ENCODE results near the gene MOV10. TPM values are rescaled to one million over a fixed set of nuclear protein-coding genes. Genes with fewer than 3 reads are reported as not detected.

The MOV10 gene
- total and polyA plus RNA-seq, 2 of the 13 experiments (the other 11 are each of a cell fraction or from before 2014, with no cell fraction given) = 56.4 to 58.2 TPM

- TF ChIP-seq ZNF512 (CRISPR knock-in tag; IDR thresholded peaks at IDR 0.05) = no peak
- TF ChIP-seq ZNF326 (CRISPR knock-in tag; IDR thresholded peaks at IDR 0.05; ENCODE audit: borderline replicate concordance) = no peak
- TF ChIP-seq HNRNPH1 (optimal IDR thresholded peaks at IDR 0.05; ENCODE audit: low read depth, low read length) = no peak
- TF ChIP-seq ZNF232 (CRISPR knock-in tag; IDR thresholded peaks at IDR 0.05; ENCODE audit: borderline replicate concordance) = no peak
- no peak for TF ChIP-seq FOXO1 (CRISPR knock-in tag; IDR thresholded peaks at IDR 0.05)
- no peak for TF ChIP-seq MNT (IDR thresholded peaks at IDR 0.05)
- no peak for TF ChIP-seq AKAP8 (CRISPR knock-in tag; IDR thresholded peaks at IDR 0.05)
- TF ChIP-seq RXRA (CRISPR knock-in tag; IDR thresholded peaks at IDR 0.05) = no peak
- no peak for TF ChIP-seq IRX3 (CRISPR knock-in tag; IDR thresholded peaks at IDR 0.05; ENCODE audit: borderline replicate concordance, low read depth)
- no peak for TF ChIP-seq ZEB1 (IDR thresholded peaks at IDR 0.05; ENCODE audit: insufficient replicate concordance, low read depth)
- no peak for TF ChIP-seq ATF7 (IDR thresholded peaks at IDR 0.05)
- no peak for TF ChIP-seq ATF7 (CRISPR knock-in tag; IDR thresholded peaks at IDR 0.05)
Measured at GRCh38 chr1:112666946-112667345, 7.5 kb upstream of the MOV10 start (continued).
